ENCODE data around the gene ROBO2.

DNA sequence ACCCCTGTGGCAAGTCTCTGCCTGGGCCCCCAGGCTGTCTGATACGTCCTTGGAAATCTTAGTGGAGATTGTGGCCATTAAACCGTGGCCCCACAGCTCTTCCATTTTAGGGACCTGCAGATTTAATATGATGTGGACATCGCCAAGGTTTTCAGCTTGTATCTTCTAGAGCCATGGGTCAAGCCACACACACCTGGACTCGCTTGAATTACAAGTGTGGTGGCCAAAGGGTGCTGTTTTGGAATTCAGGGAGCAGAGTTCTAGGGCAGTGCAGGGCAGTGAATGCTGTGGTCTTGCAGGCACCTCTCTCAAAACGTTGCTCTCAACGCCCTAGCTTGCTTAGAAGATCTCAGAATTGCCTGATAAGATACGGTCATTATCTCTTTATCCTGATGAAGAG, 211.2 kb downstream of the ROBO2 start:
- TF ChIP-seq ZBTB21 (tag by site-specific recombination; IDR thresholded peaks at IDR 0.05): no peak
- TF ChIP-seq YY1 (tag by site-specific recombination; IDR thresholded peaks at IDR 0.05): no peak
- no peak for TF ChIP-seq ZNF138 (tag by site-specific recombination; IDR thresholded peaks at IDR 0.05; ENCODE audit: borderline replicate concordance)
- TF ChIP-seq ZBTB1 (tag by site-specific recombination; IDR thresholded peaks at IDR 0.05): no peak

Measured in HEK293 (cell line).